SK-N-SH (cell line): Measurements from ENCODE around the gene THBS1. TPM values are rescaled to one million over a fixed set of nuclear protein-coding genes. Genes with fewer than 3 reads are reported as not detected.

Experiments used
- CTCF ChIA-PET: fragments of 300-600, 350-600 bp; formaldehyde crosslinking; extraction: SDS; loops from one replicate; lab custom pipeline; 2021; lab: Yijun Ruan, JAX
- POLR2A ChIA-PET: fragments of 350-600 bp; sonication (Branson Sonifier 250); formaldehyde crosslinking; extraction: SDS; loops from one replicate; lab custom pipeline; 2020; ENCODE audit warnings: antibody characterized with exemption, inconsistent platforms; lab: Yijun Ruan, JAX
- DNase-seq: peaks from one replicate; pipeline ENCODE4 v3.0.0; 2012
- H2AFZ ChIP-seq: fragments of 200-600 bp; sonication (generic); 2 replicates; pipeline ENCODE4 v1.8.1; 2016; ENCODE audit warnings: antibody characterized with exemption, mild to moderate bottlenecking, low read depth
- H3F3A ChIP-seq: fragments of 200-600 bp; sonication (generic); replicated peaks from 2 replicates; pipeline ENCODE3; 2016; ENCODE audit warnings: antibody characterized with exemption, mild to moderate bottlenecking; ENCODE audit not compliant: insufficient read depth
- H3K27ac ChIP-seq, 2 experiments: fragments of 200-500 bp in 1 of 2; fragments of 200-600 bp in 1 of 2; sonication (Bioruptor generic) in 1 of 2; sonication (generic), shearing (Covaris generic) in 1 of 2; 2 replicates each; pipeline versions ENCODE4 v1.5.1 to v1.6.1; 2014 to 2016; ENCODE audit warnings: low read depth in 2 of 2, inconsistent platforms in 1 of 2, low read length in 1 of 2, mild to moderate bottlenecking in 1 of 2, mixed read lengths in 1 of 2
- H3K27me3 ChIP-seq: fragments of 200-600 bp; sonication (generic), shearing (Covaris generic); 2 replicates; pipeline ENCODE4 v1.6.1; 2016; ENCODE audit warnings: mixed run types; ENCODE audit not compliant: insufficient read depth
- H3K36me3 ChIP-seq, 2 experiments: fragments of 200-500 bp in 1 of 2; fragments of 200-600 bp in 1 of 2; sonication (Bioruptor generic) in 1 of 2; sonication (generic) in 1 of 2; replicated peaks in 1 of 2; 2 replicates each; pipeline versions ENCODE3 to v1.5.1; 2014 to 2016; ENCODE audit warnings: low read length in 1 of 2, mild to moderate bottlenecking in 1 of 2; ENCODE audit not compliant: insufficient read depth in 2 of 2, control insufficient read depth in 1 of 2
- H3K4me1 ChIP-seq, 2 experiments: fragments of 200-500 bp in 1 of 2; fragments of 200-600 bp in 1 of 2; sonication (Bioruptor generic) in 1 of 2; sonication (generic), shearing (Covaris generic) in 1 of 2; 2 replicates each; pipeline versions ENCODE4 v1.5.1 to v1.6.1; 2014 to 2016; ENCODE audit warnings: low read depth in 1 of 2, low read length in 1 of 2, mixed run types in 1 of 2; ENCODE audit not compliant: insufficient read depth in 2 of 2, control insufficient read depth in 1 of 2
- H3K4me2 ChIP-seq: fragments of 200-600 bp; sonication (generic), shearing (Covaris generic); 2 replicates; pipeline ENCODE4 v1.6.1; 2017; ENCODE audit warnings: mixed run types
- H3K4me3 ChIP-seq, 2 experiments: fragments of 200-500 bp in 1 of 2; fragments of 200-600 bp in 1 of 2; sonication (Bioruptor generic) in 1 of 2; sonication (generic), shearing (Covaris generic) in 1 of 2; 2 replicates each; pipeline versions ENCODE4 v1.5.1 to v1.8.1; 2014 to 2016; ENCODE audit warnings: low read depth in 2 of 2, inconsistent platforms in 1 of 2, low read length in 1 of 2, mild to moderate bottlenecking in 1 of 2, mixed read lengths in 1 of 2, moderate library complexity in 1 of 2
- H3K79me2 ChIP-seq: fragments of 200-600 bp; sonication (generic); 2 replicates; pipeline ENCODE4 v1.8.1; 2017; ENCODE audit warnings: mild to moderate bottlenecking; ENCODE audit not compliant: insufficient read depth
- H3K9ac ChIP-seq: fragments of 200-600 bp; sonication (generic); 2 replicates; pipeline ENCODE4 v1.6.1; 2017; ENCODE audit warnings: mixed run types
- H3K9me2 ChIP-seq: fragments of 200-600 bp; sonication (generic); 2 replicates; pipeline ENCODE4 v1.6.1; 2017; ENCODE audit warnings: mixed run types
- H3K9me3 ChIP-seq: fragments of 200-600 bp; sonication (generic); 2 replicates; pipeline ENCODE4 v1.6.1; 2017; ENCODE audit warnings: mixed run types, mild to moderate bottlenecking, moderate library complexity
- H4K20me1 ChIP-seq: fragments of 200-600 bp; sonication (generic); 2 replicates; pipeline ENCODE4 v1.6.1; 2017; ENCODE audit warnings: mild to moderate bottlenecking, mixed run types; ENCODE audit not compliant: insufficient read depth
- EP300 ChIP-seq, 2 experiments: IDR thresholded peaks; 2 replicates each; pipeline versions ENCODE4 v1.4.0 to v1.6.1; 2012; ENCODE audit warnings: borderline replicate concordance in 1 of 2, low read depth in 1 of 2, low read length in 1 of 2
- FOXJ3 ChIP-seq: sonication (generic); formaldehyde crosslinking; IDR thresholded peaks from 2 replicates; pipeline ENCODE4 v1.5.1; 2020; ENCODE audit warnings: mild to moderate bottlenecking, missing genetic modification reagents
- FOXM1 ChIP-seq: IDR thresholded peaks from 2 replicates; pipeline ENCODE4 v1.4.0; 2012; ENCODE audit warnings: low read depth, mild to moderate bottlenecking
- MAX ChIP-seq: IDR thresholded peaks from 2 replicates; pipeline ENCODE4 v1.4.0; 2012; ENCODE audit warnings: low read depth
- RAD21 ChIP-seq: IDR thresholded peaks from 2 replicates; pipeline ENCODE4 v1.6.1; 2012; ENCODE audit warnings: mild to moderate bottlenecking, low read length
- REST ChIP-seq: IDR thresholded peaks from 2 replicates; pipeline ENCODE4 v1.6.1; 2012; ENCODE audit warnings: mild to moderate bottlenecking, low read depth, low read length, moderate library complexity
- TAF1 ChIP-seq: IDR thresholded peaks from 2 replicates; pipeline ENCODE4 v1.6.1; 2012; ENCODE audit warnings: low read depth, mild to moderate bottlenecking, low read length, moderate library complexity, borderline replicate concordance
- TCF12 ChIP-seq: IDR thresholded peaks from 2 replicates; pipeline ENCODE4 v1.4.0; 2012
- TEAD4 ChIP-seq: IDR thresholded peaks from 2 replicates; pipeline ENCODE4 v1.4.0; 2012; ENCODE audit warnings: mild to moderate bottlenecking, borderline replicate concordance; ENCODE audit not compliant: insufficient read depth
- USF1 ChIP-seq: IDR thresholded peaks from 2 replicates; pipeline ENCODE4 v1.4.0; 2012; ENCODE audit warnings: low read depth, borderline replicate concordance
- YY1 ChIP-seq: IDR thresholded peaks from 2 replicates; pipeline ENCODE4 v1.4.0; 2012; ENCODE audit warnings: low read depth, mild to moderate bottlenecking
- ZBTB33 ChIP-seq: IDR thresholded peaks from 2 replicates; pipeline ENCODE4 v1.4.0; 2012; ENCODE audit warnings: low read depth, borderline replicate concordance
- WGBS: methylation state at CpG from one replicate; pipeline ENCODE4 v1.1.6; 2017; ENCODE audit warnings: low lambda C conversion rate; 5-methylcytosine and 5-hydroxymethylcytosine counted together
- polyA plus RNA-seq, 3 experiments: library from polyadenylated mRNA; depleted of rRNA; stranded (reverse); fragments of >200 nt; gene quantifications; 2 replicates each; pipeline ENCODE4 v1.2.3, GENCODE V29; 2012

THBS1 gene
- polyA plus RNA-seq, 1 of the 3 experiments (the other 2 are of a cell fraction) = 117 TPM

GRCh38 chr15:39539973-39540558 lies 40.8 kb upstream of the THBS1 start (continued):
- TF ChIP-seq ZBTB33 = no peak
- TF ChIP-seq REST = no peak
- TF ChIP-seq TEAD4 = no peak
- no peak for TF ChIP-seq TCF12

- WGBS = 78% methylated on average over 4 of the region's 4 CpGs
Measured at GRCh38 chr15:39542385-39543065, 38.4 kb upstream of the THBS1 start.

More at GRCh38 chr15:39542385-39543065, 38.4 kb upstream of the THBS1 start:
- Histone ChIP-seq H3K9me2 (no peaks in the 10 kb centered on the region), H4K20me1 (no peaks in the 10 kb centered on the region), H3K4me2 (no peak overlapping the region), H2AFZ (no peak overlapping the region), H3K27me3 (no peaks in the 10 kb centered on the region), H3K4me1 (no peaks in the 10 kb centered on the region), H3K27ac (no peak overlapping the region)
- POLR2A ChIA-PET = no interaction called here
- TF ChIP-seq TAF1 (no peak), EP300 (IDR thresholded peaks at IDR 0.05; ENCODE audit: borderline replicate concordance in 1 of 2, low read depth in 1 of 2, low read length in 1 of 2) (no peak), FOXJ3 (CRISPR knock-in tag) (no peak), YY1 (no peak), TCF12 (no peak), FOXM1 (no peak), RAD21 (no peak), USF1 (no peak), MAX (no peak)
- TF ChIP-seq, all 33 proteins: peak for 0
- CTCF ChIA-PET = interaction anchor here (0.9 to 1.3 kb wide), 2 partner anchors 12 to 13 kb away, joined by 3 read pairs; no protein-coding TSS in a partner anchor
- H3K9ac ChIP-seq = no peak overlapping the region
- H3F3A ChIP-seq = no peaks in the 10 kb centered on the region
- no peaks in the 10 kb centered on the region for H3K79me2 ChIP-seq
- H3K4me3 ChIP-seq = no peak overlapping the region
- no peaks in the 10 kb centered on the region for H3K36me3 ChIP-seq
- DNase-seq = no peak
- H3K9me3 ChIP-seq = peaks cover 18% of the 10 kb centered on the region; the same call in 1 of the 2 replicates
